Hematopoietic multipotent progenitor cell treated with erythropoietin and hydrocortisone succinate and interleukin-3 and kit ligand, for 8 days (in vitro differentiated cells): ENCODE results near the gene XCL1.

Experiments used
- DNase-seq: peaks from one replicate; pipeline ENCODE4 v3.0.0-alpha.2; 2015

Gene XCL1

DNA sequence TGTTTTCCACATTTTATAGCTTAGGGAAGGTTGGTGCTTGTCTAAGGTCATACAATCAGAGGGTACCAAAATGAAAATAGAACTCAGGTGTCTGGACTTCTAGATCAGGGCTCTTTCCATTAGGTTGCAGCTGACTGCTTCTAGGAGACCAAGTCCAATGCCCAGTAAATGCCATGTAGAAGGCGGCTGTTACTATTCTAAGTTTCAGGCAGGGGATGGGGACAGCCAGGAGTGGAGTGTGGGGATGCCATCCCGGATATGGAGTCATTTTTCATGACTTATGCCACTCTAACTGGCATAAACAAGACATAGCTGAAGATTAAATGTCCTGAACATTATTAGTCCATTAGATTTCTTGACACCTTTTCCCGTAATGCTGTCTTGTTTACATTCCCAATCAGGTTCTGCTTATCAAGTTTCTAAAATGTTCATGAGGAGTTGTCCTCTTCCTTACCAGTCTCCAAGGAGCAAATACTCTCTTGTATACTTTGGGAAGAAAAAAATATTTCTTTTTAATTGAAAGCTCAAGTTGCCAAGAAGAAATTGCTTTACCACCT is 31.5 kb downstream of the XCL1 start:
- DNase-seq, result no peak

DNA sequence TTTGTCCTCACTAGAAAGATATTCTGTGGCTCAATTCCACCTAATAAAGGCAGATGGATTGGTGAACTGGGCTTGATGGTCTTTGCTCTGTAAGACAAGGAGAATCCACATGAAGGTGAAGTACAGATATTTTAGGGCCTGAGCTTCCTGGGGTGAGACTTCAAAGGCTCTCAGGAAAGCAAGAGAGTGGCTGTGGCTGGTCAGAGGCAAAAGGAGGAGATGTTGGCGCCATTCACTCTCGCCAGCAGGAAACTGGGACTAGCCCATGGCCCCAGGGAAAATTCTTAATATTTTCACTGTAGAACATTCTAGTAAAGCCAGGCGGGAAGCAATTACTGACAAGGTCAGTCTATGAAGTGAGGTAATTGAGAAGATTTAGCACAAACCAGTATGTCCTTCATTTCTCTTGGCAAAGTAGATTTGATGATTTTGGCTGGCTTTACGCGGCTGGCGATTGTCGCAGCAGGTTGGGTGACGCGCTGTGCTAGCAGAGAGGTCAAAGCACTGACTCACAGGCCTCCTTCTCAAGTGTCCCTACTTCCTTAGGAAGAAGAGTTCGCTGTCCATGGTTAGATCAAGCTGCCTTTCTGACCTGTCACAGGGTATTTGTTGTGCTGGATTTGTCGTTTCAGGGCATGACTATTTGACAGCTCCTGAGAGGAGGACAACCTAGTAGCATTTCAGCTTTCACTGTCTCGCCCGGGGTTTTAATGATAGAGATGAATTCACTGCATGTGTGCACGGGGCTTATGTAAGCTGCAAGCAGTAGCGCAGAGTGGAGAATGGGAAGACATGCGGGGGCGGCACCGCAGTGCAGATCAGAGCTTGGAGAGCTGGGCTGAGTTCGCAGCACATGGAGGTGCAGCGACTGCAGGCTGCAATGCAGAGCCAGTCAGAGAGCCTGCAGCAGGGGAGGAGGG is 32.7 kb downstream of the XCL1 start:
- no peak for DNase-seq

DNA sequence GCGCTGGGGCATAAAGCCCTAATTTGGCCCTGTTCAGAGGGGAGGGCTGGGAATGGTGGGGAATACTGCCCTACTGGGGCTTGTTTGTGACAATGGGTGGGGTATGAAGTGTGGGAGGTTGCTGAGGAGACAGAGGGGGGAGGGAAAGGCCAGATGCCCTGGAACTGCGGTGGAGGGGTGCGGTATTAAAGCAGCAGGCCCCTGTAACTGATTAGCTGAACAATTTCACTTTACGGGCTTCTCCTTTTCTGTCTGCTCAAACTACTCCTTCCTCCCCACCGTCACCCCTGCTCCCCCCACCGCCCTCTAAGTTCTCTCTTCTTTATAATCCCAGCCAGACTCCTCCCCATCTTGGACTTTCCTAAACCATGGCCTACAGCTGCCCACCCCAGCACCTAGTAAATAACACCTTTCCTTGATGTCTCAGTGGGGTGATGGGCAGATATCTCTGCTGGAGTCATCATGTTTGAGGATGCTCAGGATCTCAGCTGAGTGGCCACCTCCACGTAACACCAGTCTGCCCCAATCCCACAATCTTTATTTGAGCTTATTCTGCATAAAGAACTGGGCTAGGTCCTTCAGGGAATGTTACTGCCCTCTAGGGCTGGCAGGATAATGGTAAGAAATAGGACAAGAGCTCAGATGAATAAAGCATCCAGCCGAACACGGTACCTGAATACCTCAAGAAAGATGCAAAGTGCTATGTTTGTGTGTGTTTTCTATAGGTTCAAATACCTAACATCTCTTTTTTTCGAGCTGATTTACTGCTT is 33.5 kb downstream of the XCL1 start:
- no peak for DNase-seq

DNA sequence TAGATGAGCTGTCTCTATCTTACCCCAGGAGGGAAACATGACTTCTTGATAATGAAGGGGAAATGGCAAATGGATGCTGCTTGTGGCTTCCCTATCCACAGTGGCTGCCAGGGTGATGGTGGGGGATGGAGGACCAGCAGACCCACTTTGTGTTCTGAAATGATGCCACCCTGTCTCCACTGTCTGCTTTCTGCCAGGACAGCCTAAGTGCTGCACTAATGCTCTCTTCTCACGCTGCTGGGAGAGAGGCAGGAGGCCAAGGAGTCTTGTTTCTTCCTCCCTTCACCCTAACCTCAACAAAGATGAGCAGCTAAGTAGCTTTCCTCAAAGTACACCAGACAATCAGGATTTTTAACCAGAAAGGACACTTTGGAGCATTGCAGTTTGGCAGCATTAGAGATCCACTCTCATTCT is 36.6 kb downstream of the XCL1 start:
- no peak for DNase-seq

DNA sequence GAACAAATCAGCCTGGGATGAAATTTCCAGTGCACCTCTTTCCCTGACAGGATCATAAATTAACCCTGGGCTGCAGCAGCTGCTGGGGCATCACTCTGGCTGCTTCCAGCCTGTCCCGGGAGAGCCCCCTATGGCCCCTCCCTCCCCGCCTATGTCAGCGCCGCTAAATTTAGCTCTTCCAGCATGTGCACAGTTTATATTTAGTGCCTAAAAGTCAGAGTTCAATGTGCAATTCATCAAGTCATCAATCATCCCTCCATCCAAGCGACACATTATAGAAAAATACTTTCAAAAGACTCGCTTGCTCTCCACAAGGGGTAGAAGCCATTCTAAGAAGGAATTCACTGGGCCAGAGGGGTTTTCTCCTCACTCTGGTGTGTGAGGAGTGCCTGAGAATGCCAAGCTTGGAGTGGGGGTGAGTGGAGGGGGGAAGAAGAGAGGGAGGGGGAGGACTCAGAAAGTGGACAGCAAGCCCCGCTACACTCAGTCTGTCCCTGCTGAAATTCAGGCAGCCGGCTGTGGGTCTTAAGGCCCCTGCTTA is 37.4 kb downstream of the XCL1 start:
- DNase-seq, result no peak

DNA sequence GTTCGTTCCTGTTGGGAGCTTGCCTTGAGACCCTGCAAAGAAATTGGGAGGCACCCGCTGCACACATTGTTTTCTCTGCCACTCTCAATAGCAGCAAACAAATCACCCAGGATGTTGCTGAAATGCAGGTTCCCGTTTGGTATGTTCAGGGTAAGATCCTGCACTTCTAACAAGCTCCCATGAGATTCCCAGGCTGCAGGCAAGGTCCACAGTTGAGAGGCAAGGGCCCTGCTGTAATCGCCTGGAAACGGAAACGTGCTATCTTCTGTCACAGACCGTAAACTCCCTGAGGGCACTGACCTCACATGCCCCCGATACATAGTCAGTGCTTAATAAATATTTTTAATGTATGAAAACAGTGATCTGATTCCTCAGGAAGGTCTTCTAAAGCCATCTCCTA is 37.8 kb downstream of the XCL1 start:
- no peak for DNase-seq

DNA sequence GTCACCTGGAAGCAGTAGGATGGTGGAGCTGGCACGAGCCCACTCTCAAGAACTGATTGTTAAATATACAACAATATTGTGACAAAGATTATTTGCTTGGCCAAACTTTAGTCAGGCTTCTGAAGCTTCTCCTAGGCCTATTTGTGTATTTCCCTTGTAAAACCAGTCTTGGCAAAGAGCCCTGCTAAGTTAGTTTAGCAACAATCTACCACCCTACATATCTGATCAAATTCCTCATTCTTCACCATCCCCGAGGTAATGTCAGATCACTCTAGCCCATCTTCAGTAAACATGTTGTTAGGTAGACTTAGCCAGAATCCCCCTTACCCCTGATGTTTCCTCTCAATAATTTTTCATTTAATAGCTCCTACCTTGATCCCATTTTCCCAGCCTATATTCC is 39.6 kb downstream of the XCL1 start:
- DNase-seq, result no peak

DNA sequence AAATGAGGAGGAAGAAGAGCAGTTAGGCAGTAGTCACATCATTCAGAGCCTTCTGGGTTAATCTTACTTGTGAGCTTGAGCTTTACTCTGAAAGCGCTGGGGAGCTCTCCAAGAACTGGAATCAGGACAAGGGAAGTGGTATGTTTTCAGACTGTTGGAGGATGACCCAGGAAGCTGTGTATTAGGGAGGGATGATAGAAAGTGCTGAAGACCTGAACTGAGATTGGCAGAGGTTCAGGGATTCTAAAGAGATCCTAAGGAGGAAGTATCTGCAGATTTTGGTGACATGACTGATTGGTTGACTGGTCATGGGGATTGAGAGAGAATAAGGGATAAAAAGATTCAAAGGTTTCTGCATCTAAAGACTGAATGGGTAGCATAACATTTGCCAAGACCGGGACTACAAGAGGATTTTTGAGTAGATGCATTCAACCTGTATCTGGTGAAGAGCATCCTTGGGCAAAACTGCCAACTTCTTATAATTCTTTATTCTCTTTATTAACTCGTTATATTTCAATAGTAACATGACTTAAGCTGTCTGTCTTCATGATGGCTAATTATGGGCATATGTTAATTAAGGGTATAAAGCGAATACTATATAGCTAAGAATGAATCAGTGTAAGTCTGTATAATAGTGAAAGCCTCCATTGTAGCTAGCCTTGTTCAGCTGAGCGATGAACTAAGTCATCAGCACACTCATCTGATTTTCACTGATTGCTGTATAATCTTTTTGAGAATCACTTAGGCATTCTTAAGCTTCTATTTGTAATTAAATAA is 41.8 kb downstream of the XCL1 start:
- no peak for DNase-seq

DNA sequence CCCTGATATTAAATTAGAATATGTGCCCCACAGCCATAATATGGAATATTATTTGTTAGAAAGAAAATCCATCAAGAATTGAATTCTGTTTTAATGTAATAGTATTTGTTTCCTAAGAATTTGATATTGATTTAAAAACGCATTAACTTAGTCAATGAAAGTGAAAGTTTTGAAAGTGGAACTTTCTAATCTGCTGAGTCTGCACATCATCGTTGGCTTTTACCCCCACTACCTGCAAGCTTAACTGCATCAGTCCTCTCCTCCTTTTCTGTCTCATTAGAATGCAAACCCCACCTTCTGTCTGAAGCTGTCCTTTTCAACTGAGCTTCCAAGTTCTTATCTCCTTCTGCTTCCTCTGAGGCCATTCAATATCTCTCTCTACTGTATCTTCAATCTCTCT is 42.5 kb downstream of the XCL1 start:
- no peak for DNase-seq

DNA sequence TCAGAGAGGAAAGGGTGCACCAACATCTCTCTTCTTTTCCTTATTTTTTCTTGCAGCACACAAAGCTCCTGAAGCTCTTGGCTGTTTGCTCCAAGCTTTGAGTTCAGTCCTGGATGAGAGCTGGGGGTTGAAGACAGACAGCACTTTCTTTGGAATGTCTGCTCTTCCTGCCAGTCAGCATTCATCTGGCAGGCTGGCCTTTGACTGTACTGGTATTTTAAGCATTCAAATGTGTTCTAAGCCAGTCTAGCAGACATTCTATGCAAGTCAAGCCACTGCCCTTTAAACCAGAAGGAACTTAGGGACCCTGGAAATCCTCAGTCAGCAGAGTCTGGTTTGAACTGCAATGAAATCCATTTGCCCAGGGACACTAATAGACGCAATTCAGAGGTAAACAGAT is 45.0 kb downstream of the XCL1 start:
- no peak for DNase-seq

DNA sequence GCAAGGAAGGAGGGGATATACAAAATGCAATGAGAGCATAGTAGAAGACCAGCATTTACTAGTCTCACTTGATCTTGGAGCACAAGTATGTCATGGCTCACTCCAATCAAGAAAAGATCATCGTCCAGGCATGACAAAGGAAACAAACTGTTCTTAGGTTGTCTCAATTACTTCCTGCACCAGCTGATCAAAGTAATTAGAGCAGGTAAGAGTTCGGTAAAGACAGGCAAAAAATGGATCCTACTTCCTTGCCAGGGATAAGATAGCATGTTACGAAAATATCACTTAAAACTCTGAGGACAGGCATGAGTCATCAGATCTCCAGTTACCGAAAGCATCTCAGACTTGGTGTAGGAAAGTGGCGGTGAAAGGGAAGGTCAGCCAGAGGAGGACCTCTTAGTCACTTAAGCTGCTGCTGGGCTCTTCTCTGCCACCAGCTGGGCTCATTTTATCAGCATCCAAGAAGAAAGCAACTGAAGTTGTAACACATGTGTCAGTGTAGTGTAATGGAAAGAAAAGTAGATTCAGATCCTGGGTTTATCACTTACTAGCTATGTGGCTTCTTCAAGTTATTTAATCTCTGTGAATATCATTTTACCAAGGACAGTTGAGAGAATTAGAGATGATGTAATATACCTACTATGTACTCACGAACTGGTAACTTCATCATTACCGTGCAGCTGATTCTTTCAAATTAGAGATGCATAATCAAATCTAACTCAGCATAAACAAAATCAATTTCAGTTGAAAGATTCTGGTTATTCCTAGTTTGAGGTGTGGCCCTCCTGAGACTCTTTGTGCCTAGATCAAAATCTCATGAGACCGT is 46.8 kb downstream of the XCL1 start:
- DNase-seq, result no peak

DNA sequence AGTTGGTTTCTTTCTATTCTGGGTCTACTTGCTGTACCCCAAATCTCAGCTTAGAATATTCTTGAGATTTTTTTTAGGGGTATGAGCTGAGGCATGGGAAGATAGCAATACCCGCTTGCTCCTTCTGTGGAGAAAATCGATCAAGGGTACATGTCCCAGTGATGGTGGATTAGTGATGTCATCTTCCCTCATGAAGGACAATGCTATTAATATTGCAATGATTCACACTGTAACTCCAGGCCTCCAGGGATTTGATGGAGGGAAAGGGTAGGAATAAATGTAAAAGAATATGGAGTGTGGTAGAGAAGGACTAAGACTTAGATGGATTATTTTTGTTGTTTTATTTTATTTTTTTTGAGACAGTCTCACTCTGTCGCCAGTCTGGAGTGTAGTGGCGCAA is 47.4 kb downstream of the XCL1 start:
- no peak for DNase-seq

DNA sequence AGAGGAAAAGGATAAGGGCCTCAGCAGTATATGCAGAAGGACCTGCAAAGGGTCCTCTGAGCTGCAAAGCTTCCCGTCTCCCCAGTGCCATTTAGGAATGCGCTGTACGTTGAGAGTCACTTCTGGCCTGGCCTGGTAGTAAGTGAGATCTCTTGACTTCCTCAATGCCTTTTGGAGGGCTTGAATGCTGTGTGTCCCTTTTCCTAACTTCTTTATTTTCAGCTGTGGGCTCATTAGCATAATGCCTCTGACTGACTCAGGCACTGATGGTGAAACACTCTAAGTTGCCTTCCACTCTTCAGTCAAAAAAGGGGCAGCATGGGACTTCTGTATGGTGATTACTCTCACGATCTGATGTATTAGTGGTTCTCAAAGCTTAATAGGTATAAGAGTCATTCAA is 49.9 kb downstream of the XCL1 start:
- no peak for DNase-seq

DNA sequence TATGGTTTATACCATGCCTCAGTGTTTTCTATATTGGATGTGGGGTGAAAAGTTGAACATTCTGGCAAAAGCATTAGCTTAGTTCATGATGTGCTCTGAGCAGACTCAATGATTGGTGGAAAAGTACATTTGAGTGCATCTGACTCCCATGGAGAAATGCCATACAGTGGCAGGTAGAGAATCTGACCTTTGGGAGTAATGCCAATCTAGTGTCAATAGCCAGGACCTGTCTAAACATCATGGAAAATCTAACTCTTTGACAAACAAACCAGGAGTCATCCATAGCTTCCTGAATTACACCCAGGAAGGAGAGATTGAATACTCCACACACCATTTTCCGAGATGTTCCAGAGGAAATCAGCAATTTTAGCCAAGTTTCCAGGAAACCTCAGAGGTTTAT is 51.0 kb downstream of the XCL1 start:
- no peak for DNase-seq

DNA sequence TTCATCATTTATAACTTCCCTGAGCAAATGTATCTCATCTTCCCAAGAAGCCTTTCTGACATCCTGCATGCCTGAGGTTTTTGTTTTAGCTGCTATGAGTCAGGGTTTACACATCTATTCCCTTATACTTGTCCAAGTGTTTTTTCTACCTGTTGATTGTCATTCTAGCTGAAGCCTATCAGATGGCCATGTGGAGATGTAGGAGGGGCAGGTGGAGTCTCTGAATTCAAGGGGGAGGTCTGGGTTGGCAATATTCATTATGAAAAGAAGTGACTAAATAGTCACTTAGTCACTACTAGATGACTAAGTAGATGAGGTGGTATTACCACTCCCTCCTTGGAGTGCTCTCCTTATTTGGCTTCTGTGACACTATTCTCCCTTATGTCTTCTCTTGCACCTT is 52.4 kb downstream of the XCL1 start:
- no peak for DNase-seq

DNA sequence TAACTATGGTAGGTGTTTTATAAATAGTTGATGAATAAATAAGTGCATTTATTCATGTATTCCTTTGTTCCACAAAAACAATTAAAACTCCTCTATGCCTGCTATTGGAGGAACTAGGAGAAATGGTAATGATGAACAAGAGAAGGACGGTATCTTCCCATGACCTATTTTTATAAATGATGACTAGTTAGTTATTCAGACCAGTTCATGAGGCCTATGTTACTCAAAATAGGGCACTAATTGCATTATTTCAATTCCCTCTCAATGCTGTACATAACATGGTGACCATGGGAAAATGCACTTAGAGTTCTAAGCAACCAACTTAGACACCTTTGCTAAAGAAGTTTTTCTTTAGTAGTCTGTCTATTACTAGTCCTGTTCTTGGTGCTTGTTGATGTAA is 53.1 kb downstream of the XCL1 start:
- no peak for DNase-seq
